ENCODE results near the gene XPC. TPM values are rescaled to one million over a fixed set of nuclear protein-coding genes. Genes with fewer than 3 reads are reported as not detected.
"Not testable (repeated sequence)": the region's sequence is repeated elsewhere in the genome, so short reads cannot be mapped to it uniquely, and the experiment has no call there.

The XPC gene
- 44.4 TPM for total RNA-seq
- 15.9 TPM for polyA plus RNA-seq (ENCODE audit: insufficient read depth, low read depth, low replicate concordance)
- long read RNA-seq, donor 1, partial matches to known transcripts, result 0 of 4 reads
- long read RNA-seq, donor 1, other reads (novel, unspliced or antisense), result 0 of 4 reads
- long read RNA-seq, donor 2, partial matches to known transcripts, result 0 of 3 reads
- long read RNA-seq, donor 2, other reads (novel, unspliced or antisense), result 0 of 3 reads
- long read RNA-seq, donor 3, partial matches to known transcripts, result 7 of 10 reads
- long read RNA-seq, donor 3, other reads (novel, unspliced or antisense), result 0 of 10 reads
- long read RNA-seq, donor 4, partial matches to known transcripts, result 0 of 2 reads
- long read RNA-seq, donor 4, other reads (novel, unspliced or antisense), result 0 of 2 reads
- long read RNA-seq, donor 5, result 0 reads
- long read RNA-seq, donor 6, partial matches to known transcripts, result 0 of 1 reads
- long read RNA-seq, donor 6, other reads (novel, unspliced or antisense), result 0 of 1 reads
- long read RNA-seq, donor 7, transcript XPC-201 (16 exons, 3,832 nt), result major isoform, 11 of 44 reads
- long read RNA-seq, donor 7, partial matches to known transcripts, result 22 of 44 reads
- long read RNA-seq, donor 7, other reads (novel, unspliced or antisense), result 11 of 44 reads
- long read RNA-seq, donor 8, partial matches to known transcripts, result 161 of 311 reads
- long read RNA-seq, donor 8, other reads (novel, unspliced or antisense), result 149 of 311 reads
- long read RNA-seq, donor 9, partial matches to known transcripts, result 0 of 1 reads
- long read RNA-seq, donor 9, other reads (novel, unspliced or antisense), result 0 of 1 reads
- long read RNA-seq, donor 10, partial matches to known transcripts, result 0 of 1 reads
- long read RNA-seq, donor 10, other reads (novel, unspliced or antisense), result 0 of 1 reads

GRCh38 chr3:14178247-14179113, at the start of gene XPC, which contains the start of gene LSM3:
Gene XPC (minus strand): TSS chr3:14178601. CDS start chr3:14178568, 33 bp downstream.
Gene LSM3 (plus strand): TSS chr3:14178817. CDS start chr3:14178861, 44 bp downstream.
- no peak for TF ChIP-seq CTCF (IDR thresholded peaks at IDR 0.05; ENCODE audit: borderline replicate concordance, extremely low read depth, insufficient read depth)
- Histone ChIP-seq H3K9ac (ENCODE audit: low read length in 3 of 3) (peak within 1 kb of the TSS; percentile 96 to 99 (median 97)), H3K27ac (ENCODE audit: low read depth in 2 of 2, low read length in 2 of 2) (peak within 1 kb of the TSS; percentile 92 to 93), H3K36me3 (ENCODE audit: control insufficient read depth in 2 of 3, insufficient read depth in 3 of 3, low read length in 3 of 3) (peaks cover 2 to 14% (median 2%) of the 10 kb centered on the region in 3 donors), H3K27me3 (ENCODE audit: control insufficient read depth, insufficient read depth, low read length) (no peaks in the 10 kb centered on the region), H3K4me3 (ENCODE audit: low read length in 3 of 3) (peak within 1 kb of the TSS; percentile 98 to 99 (median 99)), H3K4me1 (ENCODE audit: control insufficient read depth in 2 of 3, insufficient read depth in 2 of 3, low read depth in 1 of 3, low read length in 3 of 3) (peaks cover 4 to 17% (median 9%) of the 10 kb centered on the region in 3 donors), H3K9me3 (ENCODE audit: control insufficient read depth in 2 of 3, insufficient read depth in 1 of 3, low read length in 3 of 3) (no peaks in the 10 kb centered on the region)
- peak; percentile 98 for FAIRE-seq
- peak; percentile 98 to 100 (median 99) for DNase-seq
- intact Hi-C loops (cut with DNase I), result no loop called here

- Histone ChIP-seq H3K36me3 (ENCODE audit: control insufficient read depth in 2 of 3, insufficient read depth in 3 of 3, low read length in 3 of 3) (no peaks in the 10 kb centered on the region), H3K9me3 (ENCODE audit: control insufficient read depth in 2 of 3, insufficient read depth in 1 of 3, low read length in 3 of 3) (no peaks in the 10 kb centered on the region), H3K27ac (ENCODE audit: low read depth in 2 of 2, low read length in 2 of 2) (no peak overlapping the region), H3K4me1 (ENCODE audit: control insufficient read depth in 2 of 3, insufficient read depth in 2 of 3, low read depth in 1 of 3, low read length in 3 of 3) (peaks cover 0 to 6% (median 0%) of the 10 kb centered on the region in 3 donors), H3K27me3 (ENCODE audit: control insufficient read depth, insufficient read depth, low read length) (no peaks in the 10 kb centered on the region), H3K9ac (ENCODE audit: low read length in 3 of 3) (no peak overlapping the region), H3K4me3 (ENCODE audit: low read length in 3 of 3) (no peak overlapping the region)
- TF ChIP-seq CTCF (IDR thresholded peaks at IDR 0.05; ENCODE audit: borderline replicate concordance, extremely low read depth, insufficient read depth), result no peak
- intact Hi-C loops (cut with DNase I), result no loop called here
- DNase-seq (no peak), FAIRE-seq (no peak)
Measured at GRCh38 chr3:14227856-14228255, 49.5 kb upstream of the XPC start.

GRCh38 chr3:14226351-14226750, 48.0 kb upstream of the XPC start:
- intact Hi-C loops (cut with DNase I); H3K27ac ChIP-seq (ENCODE audit: low read depth in 2 of 2, low read length in 2 of 2); H3K4me1 ChIP-seq (ENCODE audit: control insufficient read depth in 2 of 3, insufficient read depth in 2 of 3, low read depth in 1 of 3, low read length in 3 of 3); H3K27me3 ChIP-seq (ENCODE audit: control insufficient read depth, insufficient read depth, low read length); FAIRE-seq; H3K4me3 ChIP-seq (ENCODE audit: low read length in 3 of 3); H3K36me3 ChIP-seq (ENCODE audit: control insufficient read depth in 2 of 3, insufficient read depth in 3 of 3, low read length in 3 of 3); H3K9me3 ChIP-seq (ENCODE audit: control insufficient read depth in 2 of 3, insufficient read depth in 1 of 3, low read length in 3 of 3); H3K9ac ChIP-seq (ENCODE audit: low read length in 3 of 3): not testable (repeated sequence)
- peak in 1 of 5 donors; percentile 15 for DNase-seq
